Activated CD8-positive, alpha-beta memory T cell treated with anti-CD3 and anti-CD28 coated beads, Interleukin-2, amount 50 U/mL, for 4 hours (primary cell): Measurements from ENCODE around the gene ING2.
"Not testable (repeated sequence)": the region's sequence is repeated elsewhere in the genome, so short reads cannot be mapped to it uniquely, and the experiment has no call there.

ENCODE experiments used
- DNase-seq: peaks from one replicate; pipeline ENCODE4 v3.0.0-alpha.2; 2020

Gene ING2

GRCh38 chr4:183504930-183505610, at the start of gene ING2:
TSS of gene ING2 (plus strand) at chr4:183505058. CDS start at chr4:183505196, 138 bp downstream.
- no peak for DNase-seq

- DNase-seq: no peak
These were observed 49.2 kb upstream of the ING2 start for GRCh38 chr4:183455431-183456195.

GRCh38 chr4:183458005-183458404, 46.9 kb upstream of the ING2 start:
- DNase-seq: no peak

GRCh38 chr4:183463903-183464619, 40.8 kb upstream of the ING2 start:
- DNase-seq: not testable (repeated sequence)

GRCh38 chr4:183465879-183466278, 39.0 kb upstream of the ING2 start:
- DNase-seq: not testable (repeated sequence)

- no peak for DNase-seq
These were observed 37.6 kb upstream of the ING2 start for GRCh38 chr4:183467246-183467645.

GRCh38 chr4:183468210-183469095, 36.4 kb upstream of the ING2 start:
- DNase-seq: no peak

- DNase-seq: no peak
These were observed 35.6 kb upstream of the ING2 start for GRCh38 chr4:183469285-183469684.

GRCh38 chr4:183469936-183470335, 34.9 kb upstream of the ING2 start:
- DNase-seq: no peak

- DNase-seq: no peak
These were observed 34.0 kb upstream of the ING2 start for GRCh38 chr4:183470821-183471220.

- peak; percentile 85 for DNase-seq
These were observed 32.7 kb upstream of the ING2 start for GRCh38 chr4:183471946-183472708.

GRCh38 chr4:183478123-183478522, 26.7 kb upstream of the ING2 start:
- no peak for DNase-seq

- DNase-seq: no peak
These were observed 25.9 kb upstream of the ING2 start for GRCh38 chr4:183478926-183479325.

GRCh38 chr4:183482515-183483095, 22.3 kb upstream of the ING2 start:
- DNase-seq: not testable (repeated sequence)

- no peak for DNase-seq
These were observed 20.9 kb upstream of the ING2 start for GRCh38 chr4:183483997-183484396.

- no peak for DNase-seq
These were observed 19.3 kb upstream of the ING2 start for GRCh38 chr4:183485411-183486160.

GRCh38 chr4:183492791-183493222, 12.1 kb upstream of the ING2 start:
- no peak for DNase-seq

GRCh38 chr4:183493246-183493645, 11.6 kb upstream of the ING2 start:
- no peak for DNase-seq

GRCh38 chr4:183495184-183495583, 9.7 kb upstream of the ING2 start:
- no peak for DNase-seq

GRCh38 chr4:183499389-183499788, 5.5 kb upstream of the ING2 start:
- DNase-seq: no peak

GRCh38 chr4:183499801-183500200, 5.1 kb upstream of the ING2 start:
- DNase-seq: no peak
